Astrocyte (in vitro differentiated cells and primary cell): ENCODE measurements around the gene TBC1D16. TPM values are rescaled to one million over a fixed set of nuclear protein-coding genes. Genes with fewer than 3 reads are reported as not detected.
A peak's percentile ranks its signal among the peaks of the same experiment; 100 is the strongest.

Experiments used
- DNase-seq: peaks from one replicate; pipeline ENCODE4 v3.0.0-alpha.2; 2010; ENCODE audit warnings: low read depth
- FAIRE-seq: peaks from 2 replicates; lab custom pipeline; 2011; peaks lifted over from hg19 to GRCh38; lab: Jason Lieb, UNC
- H2AFZ ChIP-seq: 2 replicates; pipeline ENCODE4 v1.6.0; 2012; ENCODE audit warnings: low read depth, low read length, inconsistent platforms
- H3K27ac ChIP-seq: 2 replicates; pipeline ENCODE4 v1.5.1; 2011; ENCODE audit warnings: low read depth, low read length, inconsistent platforms
- H3K27me3 ChIP-seq: 2 replicates; pipeline ENCODE4 v1.6.0; 2011; ENCODE audit warnings: low read length, inconsistent platforms; ENCODE audit not compliant: insufficient read depth
- H3K36me3 ChIP-seq: 2 replicates; pipeline ENCODE4 v1.5.1; 2011; ENCODE audit warnings: low read length, inconsistent platforms; ENCODE audit not compliant: insufficient read depth
- H3K4me1 ChIP-seq: 2 replicates; pipeline ENCODE4 v1.5.1; 2011; ENCODE audit warnings: low read length, inconsistent platforms; ENCODE audit not compliant: insufficient read depth
- H3K4me2 ChIP-seq: 2 replicates; pipeline ENCODE4 v1.6.0; 2012; ENCODE audit warnings: low read length, inconsistent platforms
- H3K4me3 ChIP-seq: 2 replicates; pipeline ENCODE4 v1.5.1; 2011; ENCODE audit warnings: low read depth, mild to moderate bottlenecking, low read length, inconsistent platforms; ENCODE audit not compliant: insufficient read depth
- H3K79me2 ChIP-seq: 2 replicates; pipeline ENCODE4 v1.6.0; 2012; ENCODE audit warnings: mild to moderate bottlenecking, low read length, inconsistent platforms; ENCODE audit not compliant: insufficient read depth
- H3K9ac ChIP-seq: 2 replicates; pipeline ENCODE4 v1.6.0; 2012; ENCODE audit warnings: mild to moderate bottlenecking, low read length, inconsistent platforms
- H3K9me3 ChIP-seq: 2 replicates; pipeline ENCODE4 v1.5.1; 2012; ENCODE audit warnings: low read depth, mild to moderate bottlenecking, low read length, inconsistent platforms; ENCODE audit not compliant: insufficient read depth
- H4K20me1 ChIP-seq: 2 replicates; pipeline ENCODE4 v1.6.0; 2012; ENCODE audit warnings: low read length, inconsistent platforms; ENCODE audit not compliant: insufficient read depth
- H3K27ac Mint-ChIP-seq: one replicate; pipeline ENCODE4 v1.8.0; 2021; ENCODE audit warnings: mild to moderate bottlenecking, mixed read lengths; ENCODE audit not compliant: unreplicated experiment
- H3K27me3 Mint-ChIP-seq: one replicate; pipeline ENCODE4 v1.8.0; 2021; ENCODE audit warnings: low read depth, mixed read lengths; ENCODE audit not compliant: unreplicated experiment
- H3K36me3 Mint-ChIP-seq: one replicate; pipeline ENCODE4 v1.8.0; 2021; ENCODE audit warnings: low read depth, mixed read lengths; ENCODE audit not compliant: unreplicated experiment
- H3K4me1 Mint-ChIP-seq: one replicate; pipeline ENCODE4 v1.8.0; 2021; ENCODE audit warnings: low read depth, mixed read lengths; ENCODE audit not compliant: unreplicated experiment
- H3K4me3 Mint-ChIP-seq: one replicate; pipeline ENCODE4 v1.8.0; 2021; ENCODE audit warnings: mild to moderate bottlenecking, moderate library complexity, mixed read lengths; ENCODE audit not compliant: unreplicated experiment
- H3K9me3 Mint-ChIP-seq: one replicate; pipeline ENCODE4 v1.8.0; 2021; ENCODE audit warnings: mild to moderate bottlenecking, mixed read lengths; ENCODE audit not compliant: unreplicated experiment
- EZH2 ChIP-seq: IDR thresholded peaks from 2 replicates; pipeline ENCODE4 v1.6.1; 2012; ENCODE audit warnings: mild to moderate bottlenecking, low read length, inconsistent platforms; ENCODE audit not compliant: insufficient read depth
- total RNA-seq: library from RNA; stranded (reverse); gene quantifications from 2 replicates; pipeline ENCODE4 v1.2.1, GENCODE V29; 2021
- TF ChIP-seq, protein P1 (sequence below): IDR thresholded peaks from 2 replicates; pipeline ENCODE4 v1.5.1; 2011; ENCODE audit warnings: low read depth, mild to moderate bottlenecking, inconsistent platforms, low read length, moderate library complexity; ENCODE audit not compliant: insufficient read depth

Gene TBC1D16
- total RNA-seq, 1 donor from 2014 or later, result 37.6 TPM

GRCh38 chr17:80005360-80006338 is 30.0 kb downstream of the TBC1D16 start:
- H3K27me3 Mint-ChIP-seq, result no peaks in the 10 kb centered on the region
- Histone ChIP-seq H2AFZ (peak overlapping the region; percentile 52), H3K9ac (peak overlapping the region; percentile 31), H3K27me3 (no peaks in the 10 kb centered on the region), H3K4me1 (no peaks in the 10 kb centered on the region), H3K4me3 (no peak overlapping the region), H4K20me1 (peaks cover 45% of the 10 kb centered on the region), H3K27ac (no peak overlapping the region), H3K36me3 (no peaks in the 10 kb centered on the region), H3K9me3 (no peaks in the 10 kb centered on the region), H3K4me2 (peak overlapping the region; percentile 77), H3K79me2 (no peaks in the 10 kb centered on the region)
- DNase-seq, result no peak
- TF ChIP-seq, protein P1, sequence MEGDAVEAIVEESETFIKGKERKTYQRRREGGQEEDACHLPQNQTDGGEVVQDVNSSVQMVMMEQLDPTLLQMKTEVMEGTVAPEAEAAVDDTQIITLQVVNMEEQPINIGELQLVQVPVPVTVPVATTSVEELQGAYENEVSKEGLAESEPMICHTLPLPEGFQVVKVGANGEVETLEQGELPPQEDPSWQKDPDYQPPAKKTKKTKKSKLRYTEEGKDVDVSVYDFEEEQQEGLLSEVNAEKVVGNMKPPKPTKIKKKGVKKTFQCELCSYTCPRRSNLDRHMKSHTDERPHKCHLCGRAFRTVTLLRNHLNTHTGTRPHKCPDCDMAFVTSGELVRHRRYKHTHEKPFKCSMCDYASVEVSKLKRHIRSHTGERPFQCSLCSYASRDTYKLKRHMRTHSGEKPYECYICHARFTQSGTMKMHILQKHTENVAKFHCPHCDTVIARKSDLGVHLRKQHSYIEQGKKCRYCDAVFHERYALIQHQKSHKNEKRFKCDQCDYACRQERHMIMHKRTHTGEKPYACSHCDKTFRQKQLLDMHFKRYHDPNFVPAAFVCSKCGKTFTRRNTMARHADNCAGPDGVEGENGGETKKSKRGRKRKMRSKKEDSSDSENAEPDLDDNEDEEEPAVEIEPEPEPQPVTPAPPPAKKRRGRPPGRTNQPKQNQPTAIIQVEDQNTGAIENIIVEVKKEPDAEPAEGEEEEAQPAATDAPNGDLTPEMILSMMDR, result peak; percentile 88
- no peak for TF ChIP-seq EZH2
- peak overlapping the region; percentile 75 for H3K27ac Mint-ChIP-seq
- H3K36me3 Mint-ChIP-seq, result peaks cover 3% of the 10 kb centered on the region
- peak overlapping the region; percentile 43 for H3K4me3 Mint-ChIP-seq
- no peaks in the 10 kb centered on the region for H3K4me1 Mint-ChIP-seq
- no peaks in the 10 kb centered on the region for H3K9me3 Mint-ChIP-seq
- FAIRE-seq, result no peak

DNA sequence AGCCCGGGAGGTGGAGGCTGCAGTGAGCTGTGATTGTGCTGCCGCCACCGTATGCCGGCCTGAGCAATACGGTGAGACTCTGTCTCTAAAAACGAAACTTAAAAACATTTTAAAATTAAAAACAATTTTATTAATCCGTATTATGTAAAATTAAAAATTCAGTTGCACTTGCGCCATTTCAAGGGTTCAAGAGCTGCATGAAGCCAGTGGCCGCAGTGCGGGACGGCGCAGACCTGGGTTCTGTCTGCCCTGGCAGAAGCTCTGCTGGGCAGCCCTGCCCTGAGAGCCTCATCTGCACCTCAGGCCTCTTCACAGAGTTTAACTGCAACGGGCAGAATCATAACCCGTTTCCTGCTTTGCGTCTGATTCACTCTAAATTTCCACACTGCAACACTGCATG is 31.7 kb downstream of the TBC1D16 start:
- Mint-ChIP-seq H3K4me1 (no peaks in the 10 kb centered on the region), H3K27ac (no peak overlapping the region), H3K27me3 (no peaks in the 10 kb centered on the region), H3K36me3 (peaks cover 14% of the 10 kb centered on the region), H3K4me3 (no peak overlapping the region), H3K9me3 (no peaks in the 10 kb centered on the region)
- no peak overlapping the region for H3K9ac ChIP-seq
- no peaks in the 10 kb centered on the region for H3K36me3 ChIP-seq
- FAIRE-seq (no peak), DNase-seq (no peak)
- no peaks in the 10 kb centered on the region for H3K79me2 ChIP-seq
- H3K9me3 ChIP-seq, result no peaks in the 10 kb centered on the region
- H4K20me1 ChIP-seq, result peaks cover 49% of the 10 kb centered on the region
- H3K27me3 ChIP-seq, result no peaks in the 10 kb centered on the region
- no peaks in the 10 kb centered on the region for H3K4me1 ChIP-seq
- H3K4me2 ChIP-seq, result no peak overlapping the region
- H2AFZ ChIP-seq, result no peak overlapping the region
- no peak for TF ChIP-seq EZH2
- TF ChIP-seq, protein P1, result no peak
- H3K4me3 ChIP-seq, result no peak overlapping the region
- H3K27ac ChIP-seq, result no peak overlapping the region
